ENCODE data around the gene PSMD13.

PSMD13 gene

DNA sequence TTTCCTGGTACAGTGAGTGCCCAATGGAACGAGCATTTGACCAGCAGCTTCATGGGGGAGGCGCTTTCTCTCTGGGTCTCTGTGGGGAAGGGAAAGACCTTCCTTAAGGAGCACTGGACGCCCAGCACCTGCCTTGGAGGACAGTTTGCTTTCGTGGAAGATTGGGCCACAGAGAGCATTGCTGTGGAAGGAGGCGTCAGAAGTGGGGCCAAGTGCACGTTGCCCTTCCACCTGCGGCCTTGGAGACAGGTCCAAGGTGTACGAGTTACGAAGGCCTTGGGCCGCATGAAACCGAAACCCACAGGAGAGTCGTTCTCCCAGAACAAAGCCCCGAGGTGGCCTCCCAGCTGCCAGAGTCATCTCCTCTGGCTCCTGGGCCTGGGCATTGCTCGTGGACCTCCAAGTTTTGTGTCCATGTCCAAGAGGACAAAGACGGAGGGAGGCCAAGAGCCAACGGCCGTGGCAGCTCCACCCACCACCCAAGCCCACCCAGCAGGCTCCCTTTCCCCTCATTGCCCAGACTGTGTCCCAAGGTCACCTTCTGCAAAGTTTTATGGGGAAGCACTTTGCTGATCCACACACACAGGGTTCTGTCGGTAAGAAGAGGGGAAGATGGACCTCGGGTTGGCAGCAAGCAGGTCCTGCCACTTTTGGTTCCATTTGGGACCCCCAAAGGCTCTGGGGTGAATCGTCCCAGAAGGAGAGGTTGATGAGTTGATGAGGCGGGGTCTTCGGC is 35.6 kb downstream of the PSMD13 start:
- Histone ChIP-seq H3K27me3 (ENCODE audit: low read depth, low read length) (no peaks in the 10 kb centered on the region), H3K9me3 (ENCODE audit: insufficient read depth, low read length) (no peaks in the 10 kb centered on the region), H2AFZ (ENCODE audit: low read depth, low read length) (no peak overlapping the region), H3K36me3 (replicated peaks; ENCODE audit: low read depth, low read length) (peaks cover 3% of the 10 kb centered on the region), H3K4me1 (ENCODE audit: low read length) (peaks cover 43% of the 10 kb centered on the region), H3K4me2 (ENCODE audit: low read length) (no peak overlapping the region), H4K20me1 (ENCODE audit: insufficient read depth, low read length) (no peaks in the 10 kb centered on the region), H3K4me3 (ENCODE audit: low read length) (no peak overlapping the region), H3K79me2 (ENCODE audit: low read length) (peaks cover 10% of the 10 kb centered on the region; the same call in 1 of the 2 replicates), H3K27ac (ENCODE audit: low read length) (no peak overlapping the region), H3K9ac (ENCODE audit: low read length) (no peak overlapping the region)
- TF ChIP-seq, protein P1, sequence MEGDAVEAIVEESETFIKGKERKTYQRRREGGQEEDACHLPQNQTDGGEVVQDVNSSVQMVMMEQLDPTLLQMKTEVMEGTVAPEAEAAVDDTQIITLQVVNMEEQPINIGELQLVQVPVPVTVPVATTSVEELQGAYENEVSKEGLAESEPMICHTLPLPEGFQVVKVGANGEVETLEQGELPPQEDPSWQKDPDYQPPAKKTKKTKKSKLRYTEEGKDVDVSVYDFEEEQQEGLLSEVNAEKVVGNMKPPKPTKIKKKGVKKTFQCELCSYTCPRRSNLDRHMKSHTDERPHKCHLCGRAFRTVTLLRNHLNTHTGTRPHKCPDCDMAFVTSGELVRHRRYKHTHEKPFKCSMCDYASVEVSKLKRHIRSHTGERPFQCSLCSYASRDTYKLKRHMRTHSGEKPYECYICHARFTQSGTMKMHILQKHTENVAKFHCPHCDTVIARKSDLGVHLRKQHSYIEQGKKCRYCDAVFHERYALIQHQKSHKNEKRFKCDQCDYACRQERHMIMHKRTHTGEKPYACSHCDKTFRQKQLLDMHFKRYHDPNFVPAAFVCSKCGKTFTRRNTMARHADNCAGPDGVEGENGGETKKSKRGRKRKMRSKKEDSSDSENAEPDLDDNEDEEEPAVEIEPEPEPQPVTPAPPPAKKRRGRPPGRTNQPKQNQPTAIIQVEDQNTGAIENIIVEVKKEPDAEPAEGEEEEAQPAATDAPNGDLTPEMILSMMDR (IDR thresholded peaks at IDR 0.05; ENCODE audit: low read depth, low read length): no peak
- no peak for TF ChIP-seq EZH2phosphoT487 (IDR thresholded peaks at IDR 0.05; ENCODE audit: low read depth)

DNA sequence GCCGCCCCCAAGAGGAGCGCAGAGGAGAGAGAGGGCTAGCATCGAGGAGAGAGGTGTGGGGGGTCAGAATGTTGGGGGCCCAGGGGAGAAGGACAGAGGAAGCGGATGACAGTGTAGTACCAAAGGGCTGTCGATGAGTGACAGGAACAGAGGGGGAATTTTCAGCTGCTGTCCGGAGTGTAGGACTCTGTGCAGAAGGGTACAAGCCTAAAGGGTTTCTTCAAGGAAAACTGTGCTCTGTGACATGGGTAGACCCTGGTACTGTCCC is 36.1 kb downstream of the PSMD13 start:
- Histone ChIP-seq H3K4me1 (ENCODE audit: low read length) (peaks cover 41% of the 10 kb centered on the region), H3K36me3 (replicated peaks; ENCODE audit: low read depth, low read length) (peaks cover 3% of the 10 kb centered on the region), H3K79me2 (ENCODE audit: low read length) (peaks cover 8% of the 10 kb centered on the region; the same call in 1 of the 2 replicates), H3K27ac (ENCODE audit: low read length) (no peak overlapping the region), H4K20me1 (ENCODE audit: insufficient read depth, low read length) (no peaks in the 10 kb centered on the region), H2AFZ (ENCODE audit: low read depth, low read length) (no peak overlapping the region), H3K4me2 (ENCODE audit: low read length) (no peak overlapping the region), H3K27me3 (ENCODE audit: low read depth, low read length) (no peaks in the 10 kb centered on the region), H3K9ac (ENCODE audit: low read length) (no peak overlapping the region), H3K4me3 (ENCODE audit: low read length) (no peak overlapping the region), H3K9me3 (ENCODE audit: insufficient read depth, low read length) (no peaks in the 10 kb centered on the region)
- TF ChIP-seq, protein P1 (IDR thresholded peaks at IDR 0.05; ENCODE audit: low read depth, low read length): no peak
- TF ChIP-seq EZH2phosphoT487 (IDR thresholded peaks at IDR 0.05; ENCODE audit: low read depth): no peak

DNA sequence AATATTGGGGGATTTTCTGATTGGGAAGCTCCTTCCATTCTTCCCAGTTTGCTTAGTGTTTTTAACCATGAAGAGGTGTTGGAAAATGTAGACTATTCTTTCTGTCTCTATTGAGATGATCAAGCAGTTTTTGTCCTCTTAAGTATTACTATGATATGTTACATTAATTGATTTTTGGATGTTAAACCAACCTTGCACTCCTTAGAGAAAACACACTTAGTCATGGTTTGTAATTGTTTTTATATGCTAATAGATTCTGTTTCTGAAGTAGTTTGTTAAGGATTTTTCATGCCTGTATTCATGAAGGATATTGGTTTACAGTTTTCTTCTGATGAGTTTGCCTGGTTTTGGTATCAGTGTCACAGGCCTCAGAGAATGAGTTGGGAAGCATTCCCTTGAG is 39.4 kb downstream of the PSMD13 start:
- H4K20me1 ChIP-seq (ENCODE audit: insufficient read depth, low read length): no peaks in the 10 kb centered on the region
- no peak overlapping the region for H3K4me3 ChIP-seq (ENCODE audit: low read length)
- no peak overlapping the region for H3K9ac ChIP-seq (ENCODE audit: low read length)
- peaks cover 10% of the 10 kb centered on the region for H3K4me1 ChIP-seq (ENCODE audit: low read length)
- H3K27me3 ChIP-seq (ENCODE audit: low read depth, low read length): no peaks in the 10 kb centered on the region
- H3K79me2 ChIP-seq (ENCODE audit: low read length): no peaks in the 10 kb centered on the region
- no peak overlapping the region for H3K4me2 ChIP-seq (ENCODE audit: low read length)
- H2AFZ ChIP-seq (ENCODE audit: low read depth, low read length): no peak overlapping the region
- TF ChIP-seq, protein P1 (IDR thresholded peaks at IDR 0.05; ENCODE audit: low read depth, low read length): no peak
- no peak for TF ChIP-seq EZH2phosphoT487 (IDR thresholded peaks at IDR 0.05; ENCODE audit: low read depth)
- H3K27ac ChIP-seq (ENCODE audit: low read length): no peak overlapping the region
- peaks cover 3% of the 10 kb centered on the region for H3K36me3 ChIP-seq (replicated peaks; ENCODE audit: low read depth, low read length)
- H3K9me3 ChIP-seq (ENCODE audit: insufficient read depth, low read length): no peaks in the 10 kb centered on the region

DNA sequence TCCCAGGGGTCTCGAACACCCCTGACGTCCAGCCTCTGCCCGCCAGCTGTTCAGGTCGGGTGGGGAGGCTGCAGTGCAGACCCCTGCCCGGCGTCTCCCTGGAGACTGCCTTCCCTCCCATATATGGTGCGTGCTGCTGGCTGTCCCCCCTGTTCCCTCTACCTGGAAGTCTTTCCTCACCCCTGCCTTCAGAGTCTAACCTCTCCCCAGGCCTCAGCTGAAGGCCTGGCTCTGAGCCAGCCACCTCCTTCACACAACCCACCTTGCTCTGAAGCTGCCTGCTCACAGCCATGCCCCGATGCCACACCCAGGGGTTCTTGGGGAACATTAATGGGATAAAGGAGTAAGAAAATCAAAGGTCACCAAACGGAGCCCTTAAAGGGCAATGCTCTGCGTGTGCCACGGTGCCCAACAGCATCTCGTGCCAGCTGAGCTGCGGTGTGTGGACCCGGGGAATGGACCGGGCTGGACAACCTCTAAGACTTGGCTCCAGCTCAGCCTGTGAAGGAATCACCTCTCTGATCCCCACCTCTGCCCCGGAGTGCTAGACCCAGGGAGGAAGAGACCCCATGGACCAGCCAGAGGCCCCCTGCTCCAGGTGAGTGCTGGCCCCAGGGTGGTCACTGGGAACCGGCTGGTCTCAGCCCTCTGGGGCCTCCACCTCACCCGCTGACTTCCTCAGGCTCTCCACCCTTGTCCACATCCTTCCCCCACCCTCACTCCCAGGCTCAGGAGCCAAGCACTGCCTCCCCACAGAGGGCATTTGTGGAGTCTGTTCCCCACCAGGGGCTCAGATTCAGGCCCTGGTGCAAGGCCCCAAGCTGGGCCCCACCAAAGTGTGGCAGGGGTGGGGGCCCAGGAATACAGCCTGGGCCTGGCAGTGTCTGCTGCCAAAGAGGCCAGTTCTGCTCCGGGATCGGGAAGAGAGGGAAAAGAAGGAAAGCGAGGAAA is 41.5 kb downstream of the PSMD13 start, which contains the start of gene NLRP6:
TSS of gene NLRP6 (plus strand) at position 407 of the 951 bp plus-strand sequence. CDS start at position 570, 163 bp downstream.
- peaks cover 3% of the 10 kb centered on the region for H3K36me3 ChIP-seq (replicated peaks; ENCODE audit: low read depth, low read length)
- H3K79me2 ChIP-seq (ENCODE audit: low read length): no peaks in the 10 kb centered on the region
- no peak within 1 kb of the TSS for H3K27ac ChIP-seq (ENCODE audit: low read length)
- no peak within 1 kb of the TSS for H3K9ac ChIP-seq (ENCODE audit: low read length)
- no peak within 1 kb of the TSS for H3K4me2 ChIP-seq (ENCODE audit: low read length)
- H3K4me3 ChIP-seq (ENCODE audit: low read length): no peak within 1 kb of the TSS
- H3K9me3 ChIP-seq (ENCODE audit: insufficient read depth, low read length): no peaks in the 10 kb centered on the region
- no peaks in the 10 kb centered on the region for H3K27me3 ChIP-seq (ENCODE audit: low read depth, low read length)
- no peak within 1 kb of the TSS for H2AFZ ChIP-seq (ENCODE audit: low read depth, low read length)
- H4K20me1 ChIP-seq (ENCODE audit: insufficient read depth, low read length): no peaks in the 10 kb centered on the region
- peaks cover 10% of the 10 kb centered on the region for H3K4me1 ChIP-seq (ENCODE audit: low read length)
- TF ChIP-seq, protein P1 (IDR thresholded peaks at IDR 0.05; ENCODE audit: low read depth, low read length): no peak
- no peak for TF ChIP-seq EZH2phosphoT487 (IDR thresholded peaks at IDR 0.05; ENCODE audit: low read depth)

All from OCI-LY3 (cell line).